DND-41 (cell line): ENCODE data around the gene NPM1.

Experiments
- EZH2 ChIP-seq: IDR thresholded peaks from 3 replicates; pipeline ENCODE4 v1.6.1; 2012; ENCODE audit warnings: borderline replicate concordance, low read depth, mild to moderate bottlenecking, moderate library complexity, low read length, inconsistent platforms; ENCODE audit not compliant: severe bottlenecking
- TF ChIP-seq, protein P1 (sequence below): IDR thresholded peaks from 2 replicates; pipeline ENCODE4 v1.5.1; 2012; ENCODE audit warnings: borderline replicate concordance, low read length, moderate library complexity, mild to moderate bottlenecking; ENCODE audit not compliant: poor library complexity, severe bottlenecking; ENCODE audit errors: extremely low read depth

GRCh38 chr5:171387970-171388815 is 544 bp downstream of the NPM1 start:
- TF ChIP-seq, protein P1, sequence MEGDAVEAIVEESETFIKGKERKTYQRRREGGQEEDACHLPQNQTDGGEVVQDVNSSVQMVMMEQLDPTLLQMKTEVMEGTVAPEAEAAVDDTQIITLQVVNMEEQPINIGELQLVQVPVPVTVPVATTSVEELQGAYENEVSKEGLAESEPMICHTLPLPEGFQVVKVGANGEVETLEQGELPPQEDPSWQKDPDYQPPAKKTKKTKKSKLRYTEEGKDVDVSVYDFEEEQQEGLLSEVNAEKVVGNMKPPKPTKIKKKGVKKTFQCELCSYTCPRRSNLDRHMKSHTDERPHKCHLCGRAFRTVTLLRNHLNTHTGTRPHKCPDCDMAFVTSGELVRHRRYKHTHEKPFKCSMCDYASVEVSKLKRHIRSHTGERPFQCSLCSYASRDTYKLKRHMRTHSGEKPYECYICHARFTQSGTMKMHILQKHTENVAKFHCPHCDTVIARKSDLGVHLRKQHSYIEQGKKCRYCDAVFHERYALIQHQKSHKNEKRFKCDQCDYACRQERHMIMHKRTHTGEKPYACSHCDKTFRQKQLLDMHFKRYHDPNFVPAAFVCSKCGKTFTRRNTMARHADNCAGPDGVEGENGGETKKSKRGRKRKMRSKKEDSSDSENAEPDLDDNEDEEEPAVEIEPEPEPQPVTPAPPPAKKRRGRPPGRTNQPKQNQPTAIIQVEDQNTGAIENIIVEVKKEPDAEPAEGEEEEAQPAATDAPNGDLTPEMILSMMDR: peak; percentile 19
- no peak for TF ChIP-seq EZH2
